ENCODE measurements around the gene KRTAP2-2.
"Not testable (repeated sequence)": the region's sequence is repeated elsewhere in the genome, so short reads cannot be mapped to it uniquely, and the experiment has no call there.

KRTAP2-2 gene

GRCh38 chr17:41064301-41064700 lies 9.3 kb upstream of the KRTAP2-2 start:
- no peak for DNase-seq

GRCh38 chr17:41063449-41063848 lies 8.4 kb upstream of the KRTAP2-2 start:
- no peak for DNase-seq

GRCh38 chr17:41061964-41062363 lies 6.9 kb upstream of the KRTAP2-2 start:
- DNase-seq: no peak

GRCh38 chr17:41060052-41060604 lies 5.1 kb upstream of the KRTAP2-2 start, which contains the start of gene KRTAP2-3:
Gene KRTAP2-3, minus strand, starts transcription at chr17:41060114. Its CDS starts 64 bp downstream, at chr17:41060050.
- DNase-seq: no peak

GRCh38 chr17:41059276-41060051 lies 4.4 kb upstream of the KRTAP2-2 start:
- not testable (repeated sequence) for DNase-seq

GRCh38 chr17:41058741-41059140 lies 3.7 kb upstream of the KRTAP2-2 start:
- DNase-seq: no peak

GRCh38 chr17:41057547-41057946 lies 2.5 kb upstream of the KRTAP2-2 start:
- no peak for DNase-seq

GRCh38 chr17:41054556-41054955 lies 474 bp downstream of the KRTAP2-2 start:
- DNase-seq: not testable (repeated sequence)

- no peak for DNase-seq
Observed at GRCh38 chr17:41054025-41054424, 1.0 kb downstream of the KRTAP2-2 start.

GRCh38 chr17:41052566-41052965 lies 2.5 kb downstream of the KRTAP2-2 start:
- DNase-seq: no peak

- DNase-seq: no peak
Observed at GRCh38 chr17:41049110-41049509, 5.9 kb downstream of the KRTAP2-2 start.

- no peak for DNase-seq
Observed at GRCh38 chr17:41048441-41048840, 6.6 kb downstream of the KRTAP2-2 start.

GRCh38 chr17:41046735-41047465 lies 8.1 kb downstream of the KRTAP2-2 start, which contains the start of gene KRTAP2-1:
Gene KRTAP2-1, minus strand, starts transcription at chr17:41047316. Its CDS starts 49 bp downstream, at chr17:41047267.
- not testable (repeated sequence) for DNase-seq

GRCh38 chr17:41042953-41043352 lies 12.1 kb downstream of the KRTAP2-2 start:
- DNase-seq: no peak

GRCh38 chr17:41040783-41041571 lies 14.1 kb downstream of the KRTAP2-2 start, which contains the start of gene KRTAP1-1:
Gene KRTAP1-1, minus strand, starts transcription at chr17:41041450. Its CDS starts 53 bp downstream, at chr17:41041397.
- not testable (repeated sequence) for DNase-seq

- DNase-seq: no peak
Observed at GRCh38 chr17:41037853-41038350, 17.1 kb downstream of the KRTAP2-2 start.

GRCh38 chr17:41034346-41034935 lies 20.6 kb downstream of the KRTAP2-2 start, which contains the start of gene KRTAP1-3:
Gene KRTAP1-3, minus strand, starts transcription at chr17:41034874. Its CDS starts 53 bp downstream, at chr17:41034821.
- DNase-seq: not testable (repeated sequence)

GRCh38 chr17:41029633-41030245 lies 25.3 kb downstream of the KRTAP2-2 start, which contains the start of gene KRTAP1-4:
Gene KRTAP1-4, minus strand, starts transcription at chr17:41030195. Its CDS starts 117 bp downstream, at chr17:41030078.
- no peak for DNase-seq

- DNase-seq: no peak
Observed at GRCh38 chr17:41026715-41027471, 28.1 kb downstream of the KRTAP2-2 start, which contains the start of gene KRTAP1-5. Gene KRTAP1-5, minus strand, starts transcription at chr17:41027208. Its CDS starts 53 bp downstream, at chr17:41027155.

GRCh38 chr17:41024697-41025096 lies 30.3 kb downstream of the KRTAP2-2 start:
- DNase-seq: no peak

All from activated CD4-positive, alpha-beta T cell treated with anti-CD3 and anti-CD28 coated beads, Interleukin-2, amount 50 U/mL, for 4 hours (primary cell).